Cardiac muscle cell (in vitro differentiated cells and primary cell): ENCODE measurements around the gene YJEFN3. TPM values are rescaled to one million over a fixed set of nuclear protein-coding genes. Genes with fewer than 3 reads are reported as not detected.

Experiments used
- DNase-seq, 2 donors: peaks; one replicate each; pipeline versions ENCODE4 v3.0.0 to v3.0.0-alpha.2; 2010 to 2017; ENCODE audit warnings: low read depth in 1 of 2, low spot score in 1 of 2
- H3K27ac ChIP-seq: fragments of 200-600 bp; sonication (generic); 2 replicates; pipeline ENCODE4 v1.5.1; 2016
- H3K27me3 ChIP-seq: fragments of 200-600 bp; sonication (generic); 2 replicates; pipeline ENCODE4 v1.6.0; 2016; ENCODE audit warnings: control low read depth
- H3K36me3 ChIP-seq: fragments of 200-600 bp; sonication (generic); 2 replicates; pipeline ENCODE4 v1.5.1; 2016; ENCODE audit warnings: control low read depth
- H3K4me1 ChIP-seq: fragments of 200-600 bp; sonication (generic); 2 replicates; pipeline ENCODE4 v1.8.1; 2017; ENCODE audit warnings: low read depth, mild to moderate bottlenecking, mixed run types
- H3K4me3 ChIP-seq: fragments of 200-600 bp; sonication (generic); 2 replicates; pipeline ENCODE4 v1.5.1; 2016; ENCODE audit warnings: mild to moderate bottlenecking
- H3K9me3 ChIP-seq: fragments of 200-600 bp; sonication (generic); 2 replicates; pipeline ENCODE4 v1.5.1; 2017; ENCODE audit warnings: low read depth, mild to moderate bottlenecking, control low read depth
- CTCF ChIP-seq: IDR thresholded peaks from 2 replicates; pipeline ENCODE4 v1.5.1; 2012; ENCODE audit warnings: low read depth, mild to moderate bottlenecking, low read length
- polyA plus RNA-seq: library from polyadenylated mRNA; unstranded; fragments of >200 nt; fragmentation: Nextera tagmentation; extraction: Ambion mirVana; gene quantifications from 2 replicates; pipeline ENCODE4 v1.2.1, GENCODE V29; 2016
- total RNA-seq: library from RNA; depleted of rRNA; stranded (reverse); fragments of >200 nt; gene quantifications from 2 replicates; pipeline ENCODE4 v1.2.3, GENCODE V29; 2016

Gene YJEFN3
- total and polyA plus RNA-seq, 2 experiments from 2014 or later: 12.5 to 29.9 TPM

GRCh38 chr19:19580418-19580817, 51.7 kb downstream of the YJEFN3 start:
- no peaks in the 10 kb centered on the region for H3K9me3 ChIP-seq
- H3K36me3 ChIP-seq: no peaks in the 10 kb centered on the region
- no peak overlapping the region for H3K27ac ChIP-seq
- H3K4me3 ChIP-seq: no peak overlapping the region
- TF ChIP-seq CTCF: no peak
- H3K4me1 ChIP-seq: no peaks in the 10 kb centered on the region
- H3K27me3 ChIP-seq: no peaks in the 10 kb centered on the region
- DNase-seq: no peak

GRCh38 chr19:19581391-19581790, 52.7 kb downstream of the YJEFN3 start:
- DNase-seq: no peak
- Histone ChIP-seq H3K27ac (no peak overlapping the region), H3K9me3 (no peaks in the 10 kb centered on the region), H3K36me3 (no peaks in the 10 kb centered on the region), H3K27me3 (no peaks in the 10 kb centered on the region), H3K4me3 (no peak overlapping the region), H3K4me1 (no peaks in the 10 kb centered on the region)
- TF ChIP-seq CTCF: no peak

GRCh38 chr19:19582471-19582870, 53.8 kb downstream of the YJEFN3 start:
- Histone ChIP-seq H3K36me3 (no peaks in the 10 kb centered on the region), H3K27ac (no peak overlapping the region)
- TF ChIP-seq CTCF: no peak

GRCh38 chr19:19584356-19584755, 55.6 kb downstream of the YJEFN3 start:
- Histone ChIP-seq H3K27ac (no peak overlapping the region), H3K36me3 (no peaks in the 10 kb centered on the region), H3K27me3 (no peaks in the 10 kb centered on the region), H3K4me3 (no peak overlapping the region), H3K4me1 (no peaks in the 10 kb centered on the region), H3K9me3 (no peaks in the 10 kb centered on the region)
- TF ChIP-seq CTCF: no peak
- no peak for DNase-seq

More at GRCh38 chr19:19582471-19582870, 53.8 kb downstream of the YJEFN3 start:
- Histone ChIP-seq H3K9me3 (no peaks in the 10 kb centered on the region), H3K27me3 (no peaks in the 10 kb centered on the region), H3K4me3 (no peak overlapping the region), H3K4me1 (no peaks in the 10 kb centered on the region)
- no peak for DNase-seq

Other genes starting within 250 kb of the YJEFN3 start
- gene SUGP1, start 208.4 kb upstream of the YJEFN3 start, total RNA-seq: 74.5 and 76.0 TPM in 2 replicates
- gene SUGP1, start 208.4 kb upstream of the YJEFN3 start, polyA plus RNA-seq: 73.7 and 84.6 TPM in 2 replicates
- gene MAU2, start 208.1 kb upstream of the YJEFN3 start, total RNA-seq: 46.0 and 78.5 TPM in 2 replicates
- 43.6 and 53.9 TPM in 2 replicates for gene MAU2, start 208.1 kb upstream of the YJEFN3 start, polyA plus RNA-seq
- gene GATAD2A, start 123.2 kb upstream of the YJEFN3 start, total RNA-seq: 72.9 and 98.3 TPM in 2 replicates
- 32.3 and 39.4 TPM in 2 replicates for gene GATAD2A, start 123.2 kb upstream of the YJEFN3 start, polyA plus RNA-seq
- 4.1 and 11.9 TPM in 2 replicates for gene TSSK6, start 13.4 kb upstream of the YJEFN3 start, total RNA-seq
- 0.60 and 1.5 TPM in 2 replicates for gene TSSK6, start 13.4 kb upstream of the YJEFN3 start, polyA plus RNA-seq
- 119 and 172 TPM in 2 replicates for gene NDUFA13, start 12.7 kb upstream of the YJEFN3 start, total RNA-seq
- 806 and 843 TPM in 2 replicates for gene NDUFA13, start 12.7 kb upstream of the YJEFN3 start, polyA plus RNA-seq
- 7.5 and 8.4 TPM in 2 replicates for gene CILP2, start 9.4 kb downstream of the YJEFN3 start, total RNA-seq
- 2.2 and 6.7 TPM in 2 replicates for gene CILP2, start 9.4 kb downstream of the YJEFN3 start, polyA plus RNA-seq
- gene PBX4, start 89.8 kb downstream of the YJEFN3 start, total RNA-seq: 6.7 and 11.8 TPM in 2 replicates
- gene PBX4, start 89.8 kb downstream of the YJEFN3 start, polyA plus RNA-seq: 10.3 and 10.9 TPM in 2 replicates
- 29.7 and 39.9 TPM in 2 replicates for gene LPAR2, start 99.3 kb downstream of the YJEFN3 start, total RNA-seq
- gene LPAR2, start 99.3 kb downstream of the YJEFN3 start, polyA plus RNA-seq: 56.6 and 62.2 TPM in 2 replicates
- 13.7 and 15.1 TPM in 2 replicates for gene GMIP, start 114.7 kb downstream of the YJEFN3 start, total RNA-seq
- 11.6 and 12.4 TPM in 2 replicates for gene GMIP, start 114.7 kb downstream of the YJEFN3 start, polyA plus RNA-seq
- gene ATP13A1, start 134.8 kb downstream of the YJEFN3 start, total RNA-seq: 117 and 216 TPM in 2 replicates
- 58.0 and 67.9 TPM in 2 replicates for gene ATP13A1, start 134.8 kb downstream of the YJEFN3 start, polyA plus RNA-seq
- 5.7 and 6.0 TPM in 2 replicates for gene ZNF101, start 139.9 kb downstream of the YJEFN3 start, total RNA-seq
- 4.9 and 5.9 TPM in 2 replicates for gene ZNF101, start 139.9 kb downstream of the YJEFN3 start, polyA plus RNA-seq
- gene ZNF14, start 204.2 kb downstream of the YJEFN3 start, total RNA-seq: 4.2 and 5.5 TPM in 2 replicates
- 9.6 and 11.0 TPM in 2 replicates for gene ZNF14, start 204.2 kb downstream of the YJEFN3 start, polyA plus RNA-seq